ENCODE results near the gene ARCN1.
A peak's percentile ranks its signal among the peaks of the same experiment; 100 is the strongest.
"Not testable (repeated sequence)": the region's sequence is repeated elsewhere in the genome, so short reads cannot be mapped to it uniquely, and the experiment has no call there.

The ARCN1 gene

DNA sequence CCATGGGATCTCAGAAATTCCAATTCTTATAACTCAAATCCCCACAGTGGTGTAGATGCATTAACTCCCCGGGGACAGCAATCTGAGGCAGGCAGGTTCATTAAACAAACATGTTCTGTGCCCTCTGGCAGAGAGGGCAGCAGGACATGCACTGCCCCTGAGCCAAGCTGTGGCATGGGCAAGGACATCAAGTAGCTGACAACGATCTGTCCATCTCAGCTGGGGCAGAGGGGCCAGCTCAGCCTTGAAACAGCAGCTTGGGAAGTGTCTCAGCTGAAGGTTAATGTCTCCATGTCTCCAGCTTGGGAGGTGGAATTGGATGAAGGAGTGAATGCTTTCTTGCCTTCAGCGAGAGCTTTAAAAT lies 27.6 kb upstream of the ARCN1 start:
- DNase-seq (ENCODE audit: low read depth), result no peak

DNA sequence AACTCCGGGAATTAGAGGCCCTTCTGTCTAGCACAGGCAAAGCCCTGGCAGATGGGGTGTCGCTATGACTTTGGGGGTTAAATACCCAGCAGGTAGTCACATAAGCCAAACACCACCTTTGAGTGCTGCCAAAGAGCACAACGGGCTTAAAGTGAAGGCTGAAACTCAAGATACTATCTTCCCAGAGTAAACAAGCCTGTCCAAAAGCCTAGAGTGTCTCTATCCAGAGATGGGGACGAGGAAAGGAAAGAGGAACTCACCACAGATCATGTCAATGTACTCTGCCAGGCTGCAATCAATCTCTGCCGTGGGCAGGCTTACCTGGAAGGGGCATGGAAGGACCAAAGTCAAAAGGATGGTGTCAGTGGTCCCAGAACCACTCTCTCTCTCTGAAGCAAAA lies 26.7 kb upstream of the ARCN1 start:
- DNase-seq (ENCODE audit: low read depth), result no peak

DNA sequence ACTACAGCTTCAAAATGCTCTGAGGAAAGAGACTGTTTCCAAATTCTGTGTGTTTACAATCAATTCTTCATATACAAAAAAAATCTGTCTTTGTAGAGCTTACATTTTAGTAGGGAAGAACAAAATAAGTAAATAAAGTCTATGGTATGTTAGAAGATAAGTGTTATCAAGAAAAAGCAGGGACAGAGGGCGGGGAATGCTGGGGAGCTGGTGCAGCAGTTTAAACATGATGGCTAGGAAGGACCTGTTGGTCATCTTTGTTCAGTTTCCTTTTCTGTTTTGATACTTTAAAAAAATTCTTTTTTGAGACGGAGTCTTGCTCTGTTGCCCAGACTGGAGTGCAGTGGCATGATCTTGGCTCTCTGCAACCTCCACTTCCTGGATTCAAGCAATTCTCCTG lies 25.1 kb upstream of the ARCN1 start:
- DNase-seq (ENCODE audit: low read depth), result no peak

DNA sequence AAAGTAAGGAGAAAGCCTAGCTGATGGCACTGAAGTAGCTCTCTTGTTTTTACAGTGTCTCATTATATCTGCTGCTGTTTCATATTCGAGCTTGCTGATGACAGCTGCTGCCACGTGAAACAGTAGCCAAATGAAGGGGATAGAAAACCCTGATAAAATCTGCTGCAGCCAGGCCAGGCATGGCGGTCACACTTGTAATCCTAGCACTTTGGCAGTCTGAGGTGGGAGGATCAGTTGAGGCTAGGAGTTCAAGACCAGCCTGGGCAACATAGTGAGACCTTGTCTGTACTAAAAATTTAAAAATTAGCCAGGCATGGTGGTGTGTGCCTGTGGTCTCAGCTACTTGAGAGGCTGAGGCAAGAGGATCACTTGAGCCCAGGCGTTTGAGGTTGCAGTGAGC lies 19.9 kb upstream of the ARCN1 start:
- DNase-seq (ENCODE audit: low read depth), result no peak

DNA sequence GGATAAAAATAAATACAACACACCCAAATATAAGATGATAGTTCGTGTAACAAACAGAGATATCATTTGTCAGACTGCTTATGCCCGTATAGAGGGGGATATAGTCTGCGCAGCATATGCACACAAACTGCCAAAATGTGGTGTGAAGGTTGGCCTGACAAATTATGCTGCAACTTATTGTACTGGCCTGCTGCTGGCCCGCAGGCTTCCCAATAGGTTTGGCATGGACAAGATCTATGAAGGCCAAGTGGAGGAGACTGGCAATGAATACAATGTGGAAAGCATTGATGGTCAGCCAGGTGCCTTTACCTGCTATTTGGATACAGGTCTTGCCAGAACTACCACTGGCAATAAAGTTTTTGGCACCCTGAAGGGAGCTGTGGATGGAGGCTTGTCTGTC lies 11.4 kb upstream of the ARCN1 start:
- no peak for DNase-seq (ENCODE audit: low read depth)

DNA sequence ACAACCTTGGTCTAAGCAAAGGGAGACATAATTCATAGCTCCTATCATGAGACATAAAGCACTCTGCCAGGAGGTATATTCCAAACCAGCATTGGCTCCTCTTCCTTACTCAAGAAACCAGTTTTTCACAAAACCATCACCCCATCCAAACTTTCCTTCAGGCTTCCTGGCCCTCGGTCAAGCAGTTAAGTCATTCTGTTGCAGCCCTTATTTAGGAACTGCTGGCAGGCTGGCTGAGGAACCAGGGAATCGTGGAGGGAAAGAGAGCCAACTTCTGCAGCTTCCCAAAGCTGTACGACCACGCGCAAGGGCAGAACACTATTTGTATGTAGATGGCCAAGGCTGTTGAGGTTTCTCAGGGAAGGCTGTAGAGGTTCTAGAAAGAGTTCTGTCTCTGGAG lies 7.2 kb upstream of the ARCN1 start:
- DNase-seq (ENCODE audit: low read depth), result no peak

DNA sequence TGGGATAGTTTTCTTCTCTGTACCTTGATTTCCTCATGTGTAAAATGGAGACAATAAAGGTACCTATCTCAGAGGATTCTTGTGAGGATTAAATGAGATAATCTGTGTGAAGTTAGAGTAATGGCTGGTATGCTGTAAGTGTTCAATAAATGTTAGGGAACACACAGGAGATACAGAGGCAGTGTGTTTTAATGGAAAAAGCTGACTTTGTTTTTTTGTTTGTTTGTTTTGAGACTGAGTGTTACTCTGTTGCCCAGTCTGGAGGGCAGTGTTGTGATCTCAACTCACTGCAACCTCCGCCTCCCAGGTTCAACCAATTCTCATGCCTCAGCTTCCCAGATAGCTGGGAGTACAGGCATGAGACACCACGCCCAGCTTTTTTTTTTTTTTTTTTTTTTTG lies 2.5 kb upstream of the ARCN1 start:
- DNase-seq (ENCODE audit: low read depth), result no peak

DNA sequence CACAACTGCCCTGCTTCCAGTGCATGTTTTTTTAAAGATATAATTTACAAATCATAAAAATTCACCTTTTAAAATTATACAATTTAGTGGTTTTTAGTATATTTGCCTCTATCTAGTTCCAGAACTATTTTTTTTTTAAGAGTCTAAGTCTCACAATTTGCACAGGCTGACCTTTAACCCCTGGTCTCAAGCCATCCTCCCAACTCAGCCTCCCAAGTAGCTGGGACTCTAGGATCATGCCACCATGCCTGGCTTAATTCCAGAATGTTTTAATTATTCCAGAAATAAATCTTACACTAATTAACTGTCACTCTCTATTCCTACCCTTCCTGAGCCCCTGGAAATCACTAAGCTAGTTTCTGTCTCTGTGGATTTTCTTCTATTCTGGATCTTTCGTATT lies 1.4 kb upstream of the ARCN1 start:
- DNase-seq (ENCODE audit: low read depth), result no peak

DNA sequence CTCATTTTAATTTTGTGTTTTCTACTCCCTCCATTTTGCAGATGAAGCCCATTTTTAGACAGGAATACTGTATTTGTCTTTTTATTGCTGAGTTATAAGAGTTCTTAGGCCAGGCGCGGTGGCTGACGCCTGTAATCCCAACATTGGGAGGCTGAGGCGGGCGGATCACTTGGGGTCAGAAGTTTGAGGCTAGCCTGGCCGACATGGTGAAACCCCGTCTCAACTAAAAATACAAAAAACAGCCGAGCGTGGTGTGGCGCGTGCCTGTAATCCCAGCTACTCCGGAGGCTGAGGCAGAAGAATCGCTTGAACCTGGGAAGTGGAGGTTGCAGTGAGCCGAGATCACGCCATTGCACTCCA lies 528 bp upstream of the ARCN1 start:
- not testable (repeated sequence) for DNase-seq (ENCODE audit: low read depth)

DNA sequence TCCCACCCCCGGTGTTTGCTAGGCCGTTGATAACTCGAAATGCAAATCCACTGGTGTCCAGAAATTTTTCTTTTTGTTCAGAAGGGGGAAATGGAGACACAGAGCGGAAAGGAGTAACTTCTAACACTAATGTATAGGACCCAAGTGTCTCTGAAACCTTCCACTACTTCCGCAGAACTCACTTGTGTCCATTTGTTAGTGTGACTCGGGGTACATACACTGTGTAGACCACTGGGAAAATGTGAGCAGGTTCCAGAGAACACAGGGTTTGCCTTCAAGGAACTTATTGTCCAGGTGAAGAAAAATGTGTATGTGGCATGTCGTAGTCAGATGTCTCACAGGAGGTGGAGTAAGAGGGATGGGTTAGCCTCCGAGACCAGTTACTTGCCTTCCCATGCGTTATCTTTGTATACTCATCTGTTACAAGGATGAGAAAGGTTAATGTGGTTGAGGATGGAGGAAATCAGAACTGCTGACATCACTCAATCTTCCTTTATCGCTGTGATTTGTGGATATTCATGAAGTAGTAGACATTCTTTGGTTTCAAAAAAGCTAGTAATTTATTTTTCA lies 857 bp downstream of the ARCN1 start:
- peak; percentile 7 for DNase-seq (ENCODE audit: low read depth)

DNA sequence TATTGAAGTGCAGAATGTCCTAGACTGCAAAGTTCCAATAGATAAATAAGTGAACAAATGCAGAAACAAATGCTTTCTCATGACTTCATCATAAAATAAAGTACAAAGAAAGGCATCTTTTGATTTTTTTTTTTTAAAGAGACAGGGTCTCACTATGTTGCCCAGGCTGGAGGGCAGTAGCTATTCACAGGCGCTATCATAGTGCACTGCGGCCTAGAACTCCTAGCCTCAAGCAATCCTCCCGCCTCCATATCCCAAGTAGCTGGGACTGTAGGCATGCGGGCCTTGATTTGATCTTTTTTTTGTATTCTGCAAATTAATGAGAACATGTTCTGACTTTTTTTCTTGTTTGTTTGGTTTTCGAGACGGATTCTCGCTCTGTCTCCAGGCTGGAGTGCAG lies 2.4 kb downstream of the ARCN1 start:
- no peak for DNase-seq (ENCODE audit: low read depth)

DNA sequence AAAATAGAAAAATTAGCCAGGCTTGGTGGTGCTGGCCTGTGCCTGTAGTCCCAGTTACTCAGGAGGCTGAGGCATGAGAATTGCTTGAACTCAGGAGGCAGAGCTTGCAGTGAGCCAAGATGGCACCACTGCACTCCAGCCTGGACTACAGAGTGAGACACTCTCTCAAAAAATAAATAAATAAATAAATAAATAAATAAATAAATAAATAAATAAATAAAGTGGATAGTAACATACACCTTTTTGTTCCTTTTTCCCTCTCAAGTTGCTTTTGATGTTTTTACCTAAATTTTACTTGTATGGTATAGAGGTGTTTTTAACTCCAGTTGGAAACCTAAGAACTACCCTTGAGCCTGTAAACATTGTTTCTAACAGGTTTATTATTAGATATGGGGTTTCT lies 5.8 kb downstream of the ARCN1 start:
- not testable (repeated sequence) for DNase-seq (ENCODE audit: low read depth)

DNA sequence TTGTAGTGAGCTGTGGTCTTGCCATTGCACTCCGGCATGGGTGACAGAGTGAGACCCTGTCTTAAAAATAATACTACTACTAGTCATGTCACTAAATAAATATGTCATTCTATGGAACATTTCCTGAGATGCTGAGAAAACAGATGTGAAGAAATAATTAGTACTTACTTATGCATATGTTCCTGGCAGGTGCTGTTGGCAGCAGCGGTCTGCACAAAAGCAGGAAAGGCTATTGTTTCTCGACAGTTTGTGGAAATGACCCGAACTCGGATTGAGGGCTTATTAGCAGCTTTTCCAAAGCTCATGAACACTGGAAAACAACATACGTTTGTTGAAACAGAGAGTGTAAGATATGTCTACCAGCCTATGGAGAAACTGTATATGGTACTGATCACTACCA lies 8.8 kb downstream of the ARCN1 start:
- DNase-seq (ENCODE audit: low read depth), result no peak

DNA sequence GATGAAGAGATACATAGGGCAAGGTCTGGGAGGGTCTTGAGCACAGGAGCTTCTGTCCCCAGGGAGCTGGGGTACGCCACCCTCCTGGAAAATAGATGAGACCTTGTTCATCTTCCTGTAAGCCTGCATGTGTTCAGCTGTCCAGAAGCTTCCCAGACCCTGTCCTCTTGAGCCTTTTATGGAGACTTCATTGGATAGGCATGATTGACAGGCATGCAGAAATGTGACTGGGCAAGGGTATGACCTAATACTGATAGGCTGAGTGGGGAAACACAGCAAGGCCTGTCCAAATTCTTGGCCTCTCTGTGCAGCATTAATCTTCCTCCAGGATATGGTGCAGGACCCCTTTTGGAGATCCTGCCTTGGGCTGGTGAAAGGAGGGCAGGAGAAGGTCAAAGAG lies 15.7 kb downstream of the ARCN1 start:
- DNase-seq (ENCODE audit: low read depth), result no peak

DNA sequence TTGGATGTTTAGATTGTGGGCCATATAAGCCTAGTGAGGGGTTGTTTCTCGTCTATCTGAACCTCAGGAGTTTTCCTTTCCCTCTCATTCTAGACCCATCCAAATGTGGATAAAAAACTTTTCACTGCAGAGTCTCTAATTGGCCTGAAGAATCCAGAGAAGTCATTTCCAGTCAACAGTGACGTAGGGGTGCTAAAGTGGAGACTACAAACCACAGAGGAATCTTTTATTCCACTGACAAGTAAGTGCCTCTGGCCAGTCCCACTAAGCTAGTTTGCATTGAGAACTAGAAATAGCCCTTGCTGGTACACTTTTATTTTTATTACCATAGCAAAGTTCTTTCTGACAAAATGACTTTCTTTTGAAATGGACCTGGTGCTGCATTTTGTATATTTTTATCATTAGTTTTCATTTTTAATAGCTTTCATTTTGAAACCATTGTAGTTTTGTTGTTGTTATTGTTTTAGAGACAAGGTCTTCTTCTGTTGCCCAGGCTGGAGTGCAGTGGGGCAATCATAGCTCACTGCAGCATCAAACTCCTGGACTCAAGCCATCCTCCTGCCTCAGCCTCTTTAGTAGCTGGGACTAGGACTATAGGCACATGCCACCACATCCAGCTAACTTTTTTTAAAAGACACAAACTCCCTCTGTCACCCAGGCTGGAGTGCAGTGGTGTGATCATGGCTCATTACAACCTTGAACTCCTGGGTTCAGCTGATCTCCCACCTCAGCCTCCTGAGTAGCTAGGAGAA lies 20.6 kb downstream of the ARCN1 start:
- DNase-seq (ENCODE audit: low read depth), result no peak

DNA sequence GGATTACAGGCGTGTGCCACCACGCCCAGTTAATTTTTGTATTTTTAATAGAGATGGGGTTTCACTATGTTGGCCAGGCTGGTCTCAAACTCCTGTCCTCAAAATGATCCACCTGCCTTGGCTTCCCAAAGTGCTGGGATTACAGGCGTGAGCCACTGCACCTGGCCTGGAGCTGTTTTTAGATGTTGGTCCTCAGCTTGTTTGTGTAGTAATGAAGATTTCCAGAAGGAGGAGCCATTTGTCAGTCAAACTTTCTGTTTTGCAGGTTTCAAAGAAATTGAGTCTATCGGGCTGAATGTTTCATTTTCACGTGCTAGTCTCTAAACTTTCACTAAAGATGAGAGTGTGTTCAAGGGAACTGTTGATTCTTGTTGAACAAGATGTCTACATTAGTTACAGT lies 22.8 kb downstream of the ARCN1 start:
- DNase-seq (ENCODE audit: low read depth), result not testable (repeated sequence)

DNA sequence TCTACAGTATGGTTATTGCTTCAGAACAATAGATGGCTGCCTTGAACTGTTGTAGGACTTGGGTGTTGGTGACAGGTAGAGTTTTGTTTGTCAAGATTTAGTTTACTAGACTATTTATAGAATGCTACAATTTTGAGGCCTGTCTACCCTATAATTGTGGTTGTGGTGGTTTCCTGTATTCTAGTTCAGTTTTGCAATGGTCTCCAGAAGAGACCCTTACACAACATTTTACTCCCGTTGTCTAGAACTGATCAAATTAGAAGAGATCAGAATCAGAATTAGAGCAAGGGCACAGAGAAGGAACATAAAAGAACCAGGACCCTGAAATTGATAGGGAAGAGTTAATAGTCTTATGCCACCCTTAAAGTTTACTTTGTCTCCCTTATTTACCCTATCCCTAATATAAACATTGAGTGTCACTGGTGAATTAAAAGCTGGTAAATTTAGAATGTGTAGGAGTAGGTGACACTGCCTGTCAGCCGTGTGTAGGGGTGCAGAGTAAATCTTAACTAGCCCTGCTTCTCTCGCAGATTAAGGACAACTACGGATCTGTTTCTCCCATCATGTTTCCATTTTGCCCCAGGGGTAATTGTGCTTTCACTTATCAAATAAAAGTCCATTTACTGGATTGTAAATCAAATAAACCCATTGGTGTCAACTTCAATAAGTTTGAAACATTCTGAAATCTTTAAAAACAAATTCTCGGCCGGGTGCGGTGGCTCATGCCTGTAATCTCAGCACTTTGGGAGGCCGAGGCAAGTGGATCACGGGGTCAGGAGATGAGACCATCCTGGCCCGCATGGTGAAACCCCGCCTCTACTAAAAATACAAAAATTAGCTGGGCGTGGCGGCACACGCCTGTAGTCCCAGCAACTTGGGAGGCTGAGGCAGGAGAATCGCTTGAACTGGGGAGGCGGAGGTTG lies 24.3 kb downstream of the ARCN1 start:
- DNase-seq (ENCODE audit: low read depth), result no peak

DNA sequence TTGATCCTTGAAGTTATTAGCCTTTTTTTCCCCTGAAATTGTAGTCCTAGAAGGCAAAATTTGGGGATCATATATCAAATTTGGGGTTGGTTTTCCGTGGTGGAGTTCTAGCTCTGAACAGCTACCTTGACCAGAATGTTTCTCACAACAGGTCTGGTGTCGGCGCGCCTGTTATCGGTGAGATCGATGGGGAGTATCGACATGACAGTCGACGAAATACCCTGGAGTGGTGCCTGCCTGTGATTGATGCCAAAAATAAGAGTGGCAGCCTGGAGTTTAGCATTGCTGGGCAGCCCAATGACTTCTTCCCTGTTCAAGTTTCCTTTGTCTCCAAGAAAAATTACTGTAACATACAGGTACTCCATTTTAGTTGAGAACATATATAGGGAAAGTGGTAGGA lies 25.3 kb downstream of the ARCN1 start:
- DNase-seq (ENCODE audit: low read depth), result no peak

DNA sequence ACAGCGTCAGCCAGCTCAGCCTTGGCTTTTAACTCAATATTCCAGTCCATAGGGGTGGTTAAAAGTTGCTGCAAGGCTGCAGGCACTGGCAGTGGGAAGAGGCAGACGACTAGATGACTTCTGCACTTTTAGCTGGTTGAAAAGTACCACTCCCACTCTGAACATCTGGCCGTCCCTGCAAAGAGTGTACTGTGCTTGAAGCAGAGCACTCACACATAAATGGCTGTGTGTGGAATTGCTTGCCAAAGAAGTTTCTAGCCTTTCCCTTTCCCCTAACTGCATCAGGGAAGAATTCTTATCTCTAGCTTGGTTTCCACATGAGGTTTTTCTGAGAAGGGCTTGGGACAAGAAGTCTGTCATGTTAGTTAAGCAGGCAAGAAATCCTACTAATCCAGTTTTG lies 30.1 kb downstream of the ARCN1 start:
- no peak for DNase-seq (ENCODE audit: low read depth)

DNA sequence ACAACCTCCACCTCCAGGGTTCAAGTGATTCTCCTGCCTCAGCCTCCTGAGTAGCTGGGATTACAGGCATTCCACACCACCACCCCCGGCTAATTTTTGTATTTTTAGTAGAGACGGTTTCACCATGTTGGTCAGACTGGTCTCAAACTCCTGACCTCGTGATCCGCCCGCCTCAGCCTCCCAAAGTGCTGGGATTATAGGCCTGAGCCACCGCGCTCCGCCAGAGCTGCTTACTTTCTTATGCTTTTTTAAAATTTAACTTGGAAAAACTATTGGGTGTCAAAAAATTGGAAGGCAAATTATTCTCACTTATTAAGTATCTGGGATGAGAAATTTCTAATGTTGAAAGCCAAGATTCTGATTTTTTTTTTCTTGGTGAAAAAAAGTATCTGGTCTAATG lies 31.5 kb downstream of the ARCN1 start:
- DNase-seq (ENCODE audit: low read depth), result not testable (repeated sequence)

DNA sequence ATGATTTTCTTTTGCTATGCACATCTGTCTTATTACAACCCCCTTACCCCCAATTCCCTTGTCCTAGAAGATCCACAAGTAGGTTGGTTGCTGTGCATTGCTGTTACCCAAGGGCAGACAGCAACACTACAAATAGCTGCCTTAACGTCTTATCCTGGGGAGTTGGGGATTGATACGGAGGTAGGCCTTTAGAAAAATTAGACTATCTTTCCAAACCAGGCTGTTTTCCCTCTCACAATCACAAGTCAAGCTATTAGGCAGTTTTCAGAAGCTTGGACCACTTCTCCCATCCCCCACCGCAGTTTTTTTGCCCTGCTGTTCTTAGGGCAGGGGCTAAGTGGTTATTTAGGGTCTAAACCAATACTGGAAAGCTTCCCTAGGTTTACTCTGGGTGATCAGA lies 32.4 kb downstream of the ARCN1 start:
- no peak for DNase-seq (ENCODE audit: low read depth)

DNA sequence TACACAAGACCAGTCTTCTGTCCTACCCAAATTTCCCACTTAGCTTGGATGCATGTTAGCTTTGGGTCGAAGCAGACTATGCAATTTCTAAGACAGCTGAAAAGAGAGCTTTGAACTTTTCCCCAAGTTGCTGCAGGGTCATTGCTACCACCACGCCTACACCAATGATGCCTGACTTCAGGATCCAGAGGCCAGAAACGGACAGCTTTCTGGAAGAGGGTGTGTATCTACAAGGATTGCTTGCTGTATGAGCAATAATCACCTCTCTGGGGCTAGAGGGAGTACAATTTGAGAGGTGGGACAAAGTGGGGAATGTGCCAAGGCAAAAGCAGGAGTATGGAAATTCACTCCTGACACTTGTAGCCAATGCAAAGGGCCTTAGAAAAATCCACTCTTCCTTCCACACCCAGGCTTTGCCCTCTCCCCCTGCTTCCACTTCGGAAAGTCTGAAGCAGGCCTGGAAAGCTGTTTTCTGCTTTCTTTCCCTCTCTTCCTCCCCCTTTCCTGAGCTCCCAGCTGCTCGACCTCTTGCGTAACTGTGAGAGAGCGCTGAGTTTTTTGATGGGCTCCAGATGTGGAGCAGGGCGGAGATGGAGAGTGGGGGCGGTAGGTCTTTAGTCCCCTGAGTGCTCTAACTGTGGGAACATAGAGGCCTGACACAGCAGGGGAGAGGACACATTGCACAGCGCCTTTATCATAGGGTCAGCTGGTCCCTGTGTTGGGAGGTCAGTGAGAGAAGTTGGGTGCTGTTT lies 33.1 kb downstream of the ARCN1 start:
- DNase-seq (ENCODE audit: low read depth), result no peak

Data from activated T-cell treated with anti-CD3 and anti-CD28 coated beads for 24 hours (primary cell).